HL-60/S4 treated with retinoic acid at 250 ng/mL for 4 days and 3 days (cell line): Measurements from ENCODE around the gene CDK5RAP2.

Experiments
- in situ Hi-C: fragments of 300-500 bp; cut with MboI; formaldehyde crosslinking; loops from 2 replicates; pipeline ENCODE4 v1.7.0; 2022; ENCODE audit warnings: low sequenced_read_pairs

CDK5RAP2 gene

DNA sequence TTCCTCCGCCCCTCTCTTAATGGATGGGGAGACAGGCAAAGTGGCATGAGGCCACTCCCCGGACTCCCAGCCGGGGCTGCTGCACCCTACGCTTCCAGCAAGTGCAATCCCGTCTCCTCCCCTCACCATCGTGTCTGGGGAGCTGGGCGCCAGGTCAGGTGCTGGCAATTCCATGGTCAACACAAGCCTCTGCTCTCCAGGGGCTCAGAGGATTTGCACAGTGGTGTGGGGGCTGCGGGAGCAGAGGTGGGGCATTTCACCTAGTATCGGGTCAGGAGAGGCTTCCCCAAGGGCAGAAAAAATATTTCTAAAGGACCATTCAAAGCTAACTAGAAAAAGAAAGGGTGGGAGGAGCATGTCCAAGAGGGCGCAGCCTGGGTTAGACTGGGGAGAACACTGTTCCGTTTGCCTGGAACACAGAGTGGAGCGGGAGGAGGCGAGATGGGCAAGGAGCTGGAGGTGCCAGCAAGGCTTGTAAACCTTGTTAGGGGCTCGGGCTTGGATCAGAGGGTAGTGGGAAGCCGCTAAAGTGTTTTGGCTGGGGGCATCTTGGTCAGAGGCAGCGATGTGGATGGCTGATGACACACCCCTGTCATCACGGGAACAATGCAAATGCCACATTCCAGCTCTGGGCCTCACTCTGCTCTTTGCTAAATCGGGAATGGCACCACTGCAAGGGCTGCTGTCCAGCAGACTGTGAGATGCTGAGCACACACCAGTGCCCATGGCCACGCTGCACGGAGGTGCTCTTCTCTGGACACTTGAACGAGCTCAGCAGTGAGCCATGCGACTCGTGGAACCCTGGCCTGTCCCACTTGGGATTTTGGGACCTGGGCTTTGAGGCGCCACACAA, 191.7 kb downstream of the CDK5RAP2 start:
- in situ Hi-C loops = no loop called here

DNA sequence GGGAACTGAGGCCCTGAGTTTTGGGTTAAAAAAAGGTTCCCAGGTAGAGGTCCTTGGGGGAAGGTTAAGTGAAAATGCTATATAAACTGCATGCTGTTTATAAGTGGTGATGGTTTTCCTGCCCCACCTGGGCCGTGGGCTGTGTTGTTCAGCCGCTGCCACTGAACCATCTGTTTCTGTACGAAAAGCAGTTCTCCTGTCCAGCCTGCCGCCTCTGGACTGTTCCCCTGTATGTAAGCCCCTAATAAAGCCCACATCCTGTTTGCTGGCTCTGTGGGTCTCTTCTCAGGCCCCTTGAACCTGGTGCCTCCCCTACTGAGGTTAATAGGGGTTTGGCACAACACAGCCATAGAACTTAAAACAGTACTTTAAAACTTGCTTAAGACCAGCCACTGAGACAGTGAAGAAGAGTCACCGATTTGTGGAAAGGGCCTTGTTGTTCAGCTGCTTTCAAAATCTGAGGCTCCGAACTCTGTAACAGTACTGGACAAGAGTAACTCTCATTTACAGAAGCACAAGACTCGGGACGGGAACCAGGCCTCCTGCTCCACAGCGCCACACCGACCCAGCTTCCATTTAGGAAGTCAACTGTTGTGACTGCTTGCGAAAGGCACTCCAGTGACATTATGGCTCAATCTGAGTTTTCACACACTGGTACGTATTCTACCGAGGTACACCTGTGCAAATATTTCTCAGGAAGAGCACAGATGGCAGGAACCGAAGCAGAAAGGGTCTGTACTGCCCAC, 192.5 kb downstream of the CDK5RAP2 start:
- in situ Hi-C loops = no loop called here

DNA sequence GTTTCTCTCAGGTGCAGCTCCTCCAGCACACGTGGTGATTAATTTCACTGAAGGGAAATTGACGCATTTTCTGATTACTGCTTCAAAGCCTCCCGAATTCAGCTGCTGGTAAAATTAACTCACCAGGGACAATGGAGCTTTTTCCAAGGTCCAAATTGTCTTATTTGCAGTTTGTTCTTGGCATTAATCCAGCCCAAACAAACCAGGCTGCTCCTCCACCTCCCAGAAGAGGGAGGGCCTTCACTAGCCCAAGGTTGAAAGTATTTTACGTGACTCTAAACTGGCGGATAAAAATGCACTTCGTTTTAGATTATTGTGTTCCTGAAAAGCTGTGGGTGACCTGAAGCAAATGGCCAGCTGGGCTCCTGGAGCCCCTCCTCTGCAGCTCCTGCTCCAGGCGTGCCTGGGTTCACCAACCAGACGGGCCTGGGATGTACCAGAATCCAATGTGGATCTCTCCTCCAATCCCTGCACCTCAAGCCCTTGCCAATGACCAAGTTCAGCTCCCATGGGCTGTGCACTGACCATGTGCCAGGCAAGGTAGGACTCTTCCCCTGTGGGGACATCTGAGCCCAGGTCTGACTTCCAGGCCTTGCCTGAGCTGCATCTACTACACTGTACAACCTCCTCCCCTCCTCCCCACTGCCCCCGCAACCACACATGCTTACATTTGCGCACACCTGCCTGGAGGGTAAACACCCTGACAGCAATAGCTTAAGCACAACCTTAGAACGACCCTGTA, 193.4 kb downstream of the CDK5RAP2 start:
- in situ Hi-C loops = no loop called here

DNA sequence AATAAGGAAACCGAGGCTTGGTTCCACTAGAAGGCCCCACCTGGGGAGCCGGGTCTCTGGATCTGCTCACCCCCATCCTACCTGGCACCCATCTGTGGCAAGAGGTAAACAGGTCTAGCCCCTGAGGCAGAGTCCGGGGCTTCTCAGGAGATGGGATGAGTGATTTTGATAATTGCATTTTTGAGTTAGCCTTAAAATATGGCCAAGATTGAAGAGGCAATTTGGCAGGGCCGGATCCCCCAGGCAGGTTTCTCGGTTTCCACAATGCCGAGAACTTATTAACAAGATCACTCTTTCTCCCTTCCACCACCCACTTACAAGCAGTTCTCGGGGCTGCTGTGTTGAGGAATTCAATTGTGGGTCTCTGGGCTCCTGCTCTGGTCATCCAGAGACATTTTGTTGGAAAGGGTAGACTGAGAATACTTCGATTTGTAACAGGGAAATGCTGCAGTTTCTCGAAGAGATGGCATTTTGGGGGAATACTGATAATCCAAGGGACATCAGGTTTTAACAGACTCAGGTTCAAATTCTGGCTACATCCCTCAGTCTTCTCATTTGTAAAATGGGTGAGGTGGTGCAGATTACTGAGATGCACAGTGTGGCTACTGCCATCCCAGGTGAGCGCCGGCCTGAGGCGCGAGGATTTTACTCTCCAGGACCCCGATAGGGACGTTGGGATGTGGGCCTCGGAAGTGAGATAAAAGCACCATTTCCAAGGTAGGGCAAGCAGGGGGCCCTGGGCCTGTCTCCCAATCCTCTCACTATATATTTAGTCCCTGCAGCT, 194.2 kb downstream of the CDK5RAP2 start:
- in situ Hi-C loops = no loop called here

DNA sequence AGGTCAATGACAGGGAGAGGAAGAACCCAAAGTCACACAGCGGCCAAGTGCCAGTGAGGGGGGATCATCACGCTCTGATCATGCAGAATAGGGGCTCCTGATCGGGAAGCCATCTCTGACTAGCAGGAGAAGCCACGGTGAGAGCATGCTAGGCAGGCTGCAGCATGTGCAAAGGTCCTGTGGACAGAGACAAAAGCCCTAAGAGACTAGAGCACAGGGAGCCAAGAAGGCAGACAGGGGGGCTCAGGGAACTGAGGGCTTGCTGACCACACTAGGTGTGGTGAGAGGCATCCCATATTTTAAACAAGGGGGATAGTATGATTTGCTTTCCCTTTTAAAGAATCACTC, 195.1 kb downstream of the CDK5RAP2 start:
- in situ Hi-C loops = no loop called here

DNA sequence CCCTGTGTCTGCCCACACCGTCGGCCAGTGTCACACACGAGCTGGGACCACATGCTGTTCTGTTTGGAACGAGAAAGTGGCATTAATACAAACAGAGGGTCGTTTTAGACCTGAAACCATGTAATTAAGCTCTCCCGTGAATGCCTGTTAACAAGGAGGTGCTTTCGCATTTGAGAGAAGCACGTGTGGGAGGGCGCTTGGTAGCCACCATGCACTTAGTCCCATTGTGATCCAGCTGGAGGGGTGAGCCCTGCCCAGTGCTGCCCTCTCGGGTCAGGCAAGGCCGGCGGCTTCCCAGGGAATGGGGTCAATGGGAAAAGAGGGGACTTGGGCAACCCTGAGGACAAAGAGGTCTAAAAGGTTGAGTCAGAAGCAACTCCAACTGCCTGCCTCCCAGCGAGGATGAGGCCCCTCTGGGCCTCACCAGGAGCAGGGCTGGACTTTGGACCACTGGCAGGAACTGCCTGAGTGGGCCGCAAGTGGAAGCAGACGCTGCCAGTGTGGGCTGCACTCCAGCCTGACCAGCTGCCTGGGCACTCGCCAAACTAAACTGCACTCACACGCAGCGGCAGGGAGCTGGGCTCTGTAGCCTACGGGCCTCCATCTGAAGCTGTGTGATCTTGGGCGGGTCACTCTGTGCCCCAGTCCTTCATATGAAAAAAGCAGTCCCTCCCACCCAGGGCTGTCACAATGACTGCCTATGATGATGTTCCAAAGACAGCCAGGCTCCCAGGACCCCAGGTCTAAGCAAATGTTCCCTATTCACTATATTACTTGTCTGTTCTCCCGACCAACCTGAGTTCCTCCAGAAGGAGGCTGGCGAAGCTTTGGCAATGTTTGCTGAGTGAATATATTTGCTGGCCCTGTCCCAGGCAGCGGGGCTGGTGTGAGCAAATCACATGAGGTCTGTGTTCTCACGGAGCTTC, 195.7 kb downstream of the CDK5RAP2 start:
- in situ Hi-C loops = no loop called here

DNA sequence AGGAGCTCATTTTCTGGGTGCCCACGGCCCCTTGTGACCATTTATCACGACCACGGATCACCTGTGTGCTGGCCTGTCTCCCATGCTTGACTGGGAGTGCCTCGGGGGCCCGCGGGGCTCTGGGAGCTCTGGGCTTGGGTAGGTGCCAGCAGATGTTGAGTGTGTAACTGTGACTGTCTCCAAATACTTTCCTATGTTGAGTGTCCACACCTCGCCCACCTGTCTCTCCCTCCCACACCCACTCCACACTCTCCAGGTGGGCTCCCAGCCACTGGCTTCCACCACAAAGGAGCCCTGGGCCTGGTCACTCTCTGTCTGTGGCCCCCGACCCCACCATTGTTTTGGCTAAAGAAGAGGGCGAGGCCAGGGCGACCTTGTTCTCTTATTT, 196.4 kb downstream of the CDK5RAP2 start:
- in situ Hi-C loops = no loop called here

DNA sequence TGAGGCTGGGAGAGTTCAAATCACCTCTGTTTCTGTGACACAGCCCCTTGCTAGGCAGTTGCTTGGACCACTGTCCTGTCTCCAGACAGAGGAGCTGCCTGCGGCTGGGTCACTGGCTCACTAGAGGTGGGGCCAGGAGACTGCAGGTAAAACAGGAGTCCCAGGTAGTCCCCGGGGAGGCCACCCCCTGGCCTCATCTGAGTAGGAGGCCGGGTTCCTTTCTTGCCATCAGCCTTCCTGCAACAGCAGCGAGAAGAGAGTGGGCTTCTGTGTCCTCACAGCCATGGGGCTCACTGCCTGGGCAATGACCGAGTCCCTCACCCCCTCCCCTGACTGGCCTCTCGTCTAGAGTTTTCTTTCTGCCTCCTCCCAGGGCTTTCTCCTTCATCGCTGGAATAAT, 197.5 kb downstream of the CDK5RAP2 start:
- in situ Hi-C loops = no loop called here

DNA sequence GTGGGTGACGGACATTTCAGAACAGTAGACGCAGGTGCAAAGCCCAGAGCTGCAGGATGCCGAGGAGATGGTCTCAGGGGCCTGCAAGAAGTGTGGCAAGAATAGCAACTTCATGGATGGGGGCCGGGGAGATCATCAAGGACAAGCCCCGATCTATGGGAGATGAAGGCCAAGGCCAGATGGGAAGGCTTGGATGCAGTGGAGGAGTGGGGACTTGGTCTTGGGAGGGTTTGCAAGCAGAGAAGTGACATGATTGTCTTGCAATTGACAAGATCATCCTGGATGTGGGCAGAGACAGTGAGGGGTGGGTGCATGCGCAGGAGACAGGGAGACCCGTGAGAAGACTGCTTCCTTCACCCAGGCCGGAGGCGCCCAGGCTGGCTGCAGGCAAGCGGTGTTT, 198.1 kb downstream of the CDK5RAP2 start:
- in situ Hi-C loops = no loop called here

DNA sequence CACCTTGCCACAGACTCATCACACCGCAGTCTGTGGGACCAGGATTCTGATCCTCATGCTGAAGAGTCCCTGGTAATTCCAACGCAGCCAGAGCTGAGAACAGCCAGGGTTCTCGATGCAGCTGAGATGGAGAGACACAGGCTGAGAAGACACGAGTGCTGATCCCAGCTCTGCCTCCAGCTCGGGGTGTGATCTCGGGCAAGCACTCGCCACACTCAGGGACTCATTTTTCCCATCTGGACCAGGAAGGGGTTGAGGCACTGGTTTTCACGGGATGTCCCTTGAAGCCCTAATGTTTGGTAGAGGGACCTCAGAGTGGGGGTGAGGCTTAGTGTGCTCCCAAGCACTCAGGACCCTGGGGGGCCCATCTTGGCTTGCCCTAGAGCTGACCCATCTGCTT, 200.4 kb downstream of the CDK5RAP2 start:
- in situ Hi-C loops = no loop called here

DNA sequence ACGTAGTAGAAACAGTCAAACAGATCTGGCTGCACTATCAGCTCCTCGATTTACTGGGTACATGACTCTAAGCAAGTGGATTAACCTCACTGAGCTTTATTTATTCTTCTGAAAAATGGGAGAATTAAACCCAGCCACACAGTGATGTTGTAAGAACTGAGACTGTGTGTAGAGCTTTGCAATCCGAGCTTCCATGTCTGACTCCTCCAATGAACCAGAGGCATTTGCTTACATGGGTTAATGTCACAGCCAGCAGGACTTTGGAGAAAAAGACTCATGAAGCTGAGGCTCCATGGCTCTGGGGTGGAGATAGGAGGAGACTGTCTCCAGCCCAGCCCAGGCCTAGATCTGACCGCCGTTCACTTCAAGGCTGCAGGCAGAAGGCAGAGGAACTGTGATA, 201.3 kb downstream of the CDK5RAP2 start:
- in situ Hi-C loops = no loop called here

DNA sequence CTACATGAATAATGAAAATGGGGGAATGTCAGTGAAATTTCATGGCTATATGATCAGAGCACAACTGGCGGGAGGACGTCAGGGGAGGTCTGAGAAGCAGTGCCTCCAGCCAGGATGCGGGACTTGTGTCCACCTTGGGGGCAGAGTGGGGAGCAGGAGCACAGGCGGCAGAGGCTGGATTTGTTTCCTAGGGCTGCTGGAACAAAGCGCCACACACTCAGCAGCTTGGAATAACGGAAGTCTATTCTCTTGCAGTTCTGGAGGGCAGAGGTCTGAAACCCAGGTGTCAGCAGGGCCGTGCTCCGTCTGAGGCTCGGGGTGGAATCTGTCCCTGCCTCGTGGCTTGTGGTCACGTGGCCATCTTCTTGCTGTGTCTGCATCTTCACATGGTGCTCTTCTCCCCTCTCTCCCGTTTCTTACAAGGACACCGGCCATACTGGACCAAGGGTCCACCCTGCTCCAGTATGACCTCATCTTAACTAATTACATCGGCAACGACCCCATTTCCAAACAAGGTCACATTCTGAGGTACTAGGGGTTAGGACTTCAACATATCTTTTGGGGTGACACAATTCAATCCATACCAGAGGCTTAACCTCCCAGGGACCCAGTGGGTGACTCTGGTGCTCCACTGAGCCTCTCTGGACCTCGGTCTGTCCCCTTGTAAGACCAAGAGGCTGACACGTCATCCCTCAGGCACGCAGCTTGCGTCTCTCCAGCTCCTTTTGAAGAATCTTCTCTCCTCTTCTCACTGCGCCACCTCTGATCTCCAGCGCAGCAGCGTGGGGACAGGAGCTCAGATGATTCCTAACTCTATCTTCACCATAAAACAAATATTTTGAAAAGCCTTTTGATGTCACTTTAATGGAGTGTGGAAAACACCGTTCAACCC, 202.5 kb downstream of the CDK5RAP2 start:
- in situ Hi-C loops = no loop called here

DNA sequence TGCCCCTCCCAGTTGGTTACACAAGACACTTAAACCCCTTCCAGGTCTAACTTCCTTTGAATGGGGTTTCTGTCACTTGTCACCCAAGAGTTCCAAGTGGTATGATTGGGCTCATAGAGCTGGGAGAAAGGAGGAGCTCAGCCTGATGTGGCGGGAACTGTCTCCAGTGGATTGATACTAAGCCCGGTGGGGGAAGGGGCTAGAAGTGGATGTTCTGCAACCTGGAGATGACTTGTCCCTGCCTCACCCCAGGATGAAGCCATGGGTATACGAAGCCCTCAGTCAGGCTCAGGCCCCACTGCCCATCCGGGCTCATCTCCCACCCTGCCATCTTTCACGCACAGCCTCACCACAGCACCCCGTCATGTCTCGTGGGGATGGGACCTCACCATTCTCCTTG, 203.9 kb downstream of the CDK5RAP2 start:
- in situ Hi-C loops = no loop called here

DNA sequence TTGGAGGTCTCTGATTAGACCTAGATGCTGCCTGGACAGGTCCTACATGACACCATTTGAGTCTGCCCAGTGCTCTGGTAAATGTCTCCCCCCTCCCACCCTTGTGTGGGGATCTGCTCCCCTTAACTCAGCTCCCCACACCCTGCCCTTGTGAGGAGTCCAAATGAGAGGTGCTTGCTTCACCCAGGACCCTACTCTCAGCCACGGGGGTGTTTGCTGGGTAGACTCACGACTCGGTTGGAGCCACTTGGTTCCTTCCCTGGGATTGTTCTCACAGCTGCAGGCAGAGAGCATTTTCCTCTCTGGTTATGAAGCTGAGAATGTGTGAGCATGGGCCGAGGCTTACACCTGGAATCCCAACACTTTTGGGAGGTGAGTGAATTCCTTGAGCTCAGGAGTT, 204.7 kb downstream of the CDK5RAP2 start:
- in situ Hi-C loops = no loop called here

DNA sequence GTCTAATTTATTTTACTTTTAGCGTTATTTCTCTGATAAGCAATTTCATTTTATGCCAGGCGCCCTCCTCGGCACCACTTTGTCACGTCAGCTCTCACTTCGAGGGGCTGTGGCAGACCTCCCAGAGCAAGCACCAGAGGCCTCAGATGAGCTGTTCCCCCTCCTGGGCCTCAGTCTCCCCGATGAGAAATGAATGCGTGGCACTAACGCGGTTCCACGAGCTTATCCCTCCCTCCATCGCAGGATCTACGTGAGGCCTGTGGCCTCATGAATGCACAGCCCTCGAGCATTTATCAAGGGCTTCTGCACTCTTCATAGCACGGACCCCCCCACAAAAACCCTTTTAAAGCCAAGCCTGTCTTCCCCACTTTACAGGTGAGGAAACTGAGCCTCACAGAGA, 205.2 kb downstream of the CDK5RAP2 start:
- in situ Hi-C loops = no loop called here

DNA sequence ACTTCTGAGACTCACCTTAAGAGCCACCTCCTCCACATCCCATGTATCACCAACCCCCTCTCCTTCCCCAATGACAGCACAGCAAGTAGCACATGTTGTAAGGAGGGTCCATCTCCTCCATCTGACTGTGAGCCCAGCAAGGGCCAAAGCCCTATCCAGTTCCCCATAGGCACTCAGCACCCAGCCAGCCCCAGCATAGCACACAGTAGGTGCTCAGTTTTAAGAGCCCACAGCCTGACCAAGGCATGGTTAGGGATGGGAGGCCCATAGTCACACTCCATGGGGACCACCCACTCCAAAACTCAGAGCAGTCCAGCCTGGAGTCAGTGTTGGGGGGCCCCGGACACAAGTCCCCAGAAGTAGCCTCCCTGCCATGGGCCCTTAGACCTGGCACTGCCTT, 205.7 kb downstream of the CDK5RAP2 start:
- in situ Hi-C loops = no loop called here

DNA sequence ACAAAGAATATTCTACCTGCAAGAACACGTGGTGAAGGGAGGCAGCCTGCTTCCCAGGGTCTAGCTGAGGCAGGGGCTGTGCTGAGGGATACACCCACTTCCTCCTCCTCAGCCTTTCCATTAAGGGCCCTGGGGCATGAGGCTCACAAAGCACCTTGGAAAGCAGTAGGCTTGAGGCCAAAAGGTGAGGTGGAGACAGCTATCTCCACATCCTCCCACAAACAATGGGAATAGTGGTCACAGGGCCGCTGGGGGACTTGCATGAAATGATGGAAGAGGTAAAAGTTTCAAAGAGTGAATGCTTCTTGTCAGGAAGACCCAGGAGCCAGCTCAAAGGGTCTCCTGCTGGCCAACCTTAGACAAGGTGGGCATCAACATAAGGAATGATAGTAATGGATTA, 207.9 kb downstream of the CDK5RAP2 start:
- in situ Hi-C loops = no loop called here

DNA sequence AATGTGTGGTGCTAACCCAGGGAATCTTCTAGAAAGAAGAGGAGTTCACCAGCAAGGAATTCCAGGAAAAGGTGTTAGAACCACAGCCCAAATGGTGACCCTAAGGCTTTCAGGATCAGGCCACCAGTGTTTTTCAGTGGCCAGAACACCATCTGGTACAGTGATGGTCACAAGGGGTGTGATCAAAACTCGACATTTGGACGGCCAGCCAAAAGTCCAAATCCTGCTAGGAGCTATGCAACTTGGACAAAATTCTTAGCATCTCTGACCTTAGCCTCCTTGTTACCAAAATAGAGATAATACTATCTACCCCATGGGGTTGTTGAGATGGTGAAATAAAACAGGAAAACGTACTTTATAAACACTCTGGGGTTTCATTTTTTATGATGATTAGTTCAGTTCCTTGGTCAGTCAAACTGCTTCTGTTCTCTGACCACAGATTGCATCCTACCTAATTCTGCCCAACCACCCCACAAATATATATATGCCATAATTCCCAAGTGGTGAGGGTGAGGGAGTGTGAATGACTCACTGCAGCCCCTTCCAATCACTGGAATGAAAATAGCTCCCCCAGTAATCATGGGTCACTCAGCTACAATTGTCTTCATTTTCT, 210.3 kb downstream of the CDK5RAP2 start:
- in situ Hi-C loops = no loop called here

DNA sequence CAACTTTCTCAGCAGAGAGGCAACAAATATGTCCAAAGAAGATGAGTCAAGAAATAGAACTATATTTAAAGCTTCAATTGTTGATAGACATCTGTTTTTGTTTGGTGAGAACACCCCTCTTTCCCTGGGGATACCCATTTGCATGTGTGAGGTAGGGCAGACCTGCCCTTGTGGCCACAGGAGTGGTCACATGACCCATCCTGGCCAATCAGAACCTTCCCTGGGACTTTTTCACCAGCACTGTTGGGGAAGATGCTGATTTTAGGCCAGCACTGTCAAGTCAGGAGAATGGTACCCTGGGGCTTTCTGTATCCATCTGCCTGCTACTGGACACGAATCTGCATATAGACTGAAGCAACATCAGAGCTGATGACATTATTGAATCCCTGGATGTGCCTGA, 211.2 kb downstream of the CDK5RAP2 start:
- in situ Hi-C loops = no loop called here
